ENCODE measurements around the gene GALNT2.

Gene GALNT2

DNA sequence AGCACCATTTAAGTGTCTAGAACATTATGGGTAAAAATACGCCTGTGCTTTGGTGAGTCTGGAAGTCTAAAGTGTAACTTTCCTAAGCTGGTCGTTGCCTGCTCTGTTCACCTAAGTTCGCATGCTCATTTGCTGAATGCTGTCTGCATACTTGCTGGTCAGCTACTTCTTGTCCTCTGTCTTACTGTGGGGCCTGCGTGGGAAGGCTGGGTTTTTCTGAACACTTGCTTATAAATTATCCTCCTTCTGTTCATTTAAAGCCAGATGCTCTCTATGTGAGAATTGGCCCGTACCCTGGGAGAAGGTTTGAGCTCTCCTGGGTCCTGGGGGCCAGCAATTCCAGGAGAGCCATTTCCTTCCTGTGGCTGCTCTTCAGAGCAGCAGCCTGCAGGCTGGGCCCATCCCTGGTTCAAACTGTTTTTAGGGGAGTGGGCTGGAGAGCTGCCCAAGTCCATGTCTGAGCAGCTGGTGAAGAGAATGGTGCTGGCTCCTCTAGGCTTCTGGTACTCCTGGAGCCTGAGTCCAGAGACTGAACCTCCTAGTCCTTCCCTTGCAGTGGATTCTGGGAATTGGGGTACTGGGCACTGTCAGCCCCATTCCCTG is 75.7 kb downstream of the GALNT2 start:
- no peak for DNase-seq (ENCODE audit: low read depth)
- TF ChIP-seq, protein P1, sequence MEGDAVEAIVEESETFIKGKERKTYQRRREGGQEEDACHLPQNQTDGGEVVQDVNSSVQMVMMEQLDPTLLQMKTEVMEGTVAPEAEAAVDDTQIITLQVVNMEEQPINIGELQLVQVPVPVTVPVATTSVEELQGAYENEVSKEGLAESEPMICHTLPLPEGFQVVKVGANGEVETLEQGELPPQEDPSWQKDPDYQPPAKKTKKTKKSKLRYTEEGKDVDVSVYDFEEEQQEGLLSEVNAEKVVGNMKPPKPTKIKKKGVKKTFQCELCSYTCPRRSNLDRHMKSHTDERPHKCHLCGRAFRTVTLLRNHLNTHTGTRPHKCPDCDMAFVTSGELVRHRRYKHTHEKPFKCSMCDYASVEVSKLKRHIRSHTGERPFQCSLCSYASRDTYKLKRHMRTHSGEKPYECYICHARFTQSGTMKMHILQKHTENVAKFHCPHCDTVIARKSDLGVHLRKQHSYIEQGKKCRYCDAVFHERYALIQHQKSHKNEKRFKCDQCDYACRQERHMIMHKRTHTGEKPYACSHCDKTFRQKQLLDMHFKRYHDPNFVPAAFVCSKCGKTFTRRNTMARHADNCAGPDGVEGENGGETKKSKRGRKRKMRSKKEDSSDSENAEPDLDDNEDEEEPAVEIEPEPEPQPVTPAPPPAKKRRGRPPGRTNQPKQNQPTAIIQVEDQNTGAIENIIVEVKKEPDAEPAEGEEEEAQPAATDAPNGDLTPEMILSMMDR (IDR thresholded peaks at IDR 0.05; ENCODE audit: insufficient read depth, low read depth, low read length, missing control alignments), result no peak
- H3K4me3 ChIP-seq (ENCODE audit: low read length), result no peak overlapping the region

DNA sequence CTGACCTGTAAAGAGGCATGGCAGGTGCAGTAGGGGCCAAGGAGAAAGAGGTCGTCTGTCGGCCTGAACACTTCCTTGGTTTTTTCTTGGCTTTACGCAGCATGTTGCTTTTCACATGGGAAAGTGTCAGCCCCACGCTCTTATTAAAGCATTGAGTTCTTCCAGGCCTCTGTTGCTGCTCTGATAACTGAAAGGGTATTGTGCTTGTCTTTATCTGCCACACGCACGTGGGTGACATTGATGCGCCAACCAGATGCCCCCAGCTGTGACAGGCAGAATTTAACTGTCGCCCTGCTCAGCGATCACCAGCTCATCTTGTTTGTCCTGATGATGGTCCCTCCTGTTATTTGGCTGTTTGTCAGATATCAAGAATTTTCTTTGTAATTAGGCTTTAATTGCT is 76.5 kb downstream of the GALNT2 start:
- H3K4me3 ChIP-seq (ENCODE audit: low read length), result no peak overlapping the region
- TF ChIP-seq, protein P1 (IDR thresholded peaks at IDR 0.05; ENCODE audit: insufficient read depth, low read depth, low read length, missing control alignments), result no peak
- no peak for DNase-seq (ENCODE audit: low read depth)

DNA sequence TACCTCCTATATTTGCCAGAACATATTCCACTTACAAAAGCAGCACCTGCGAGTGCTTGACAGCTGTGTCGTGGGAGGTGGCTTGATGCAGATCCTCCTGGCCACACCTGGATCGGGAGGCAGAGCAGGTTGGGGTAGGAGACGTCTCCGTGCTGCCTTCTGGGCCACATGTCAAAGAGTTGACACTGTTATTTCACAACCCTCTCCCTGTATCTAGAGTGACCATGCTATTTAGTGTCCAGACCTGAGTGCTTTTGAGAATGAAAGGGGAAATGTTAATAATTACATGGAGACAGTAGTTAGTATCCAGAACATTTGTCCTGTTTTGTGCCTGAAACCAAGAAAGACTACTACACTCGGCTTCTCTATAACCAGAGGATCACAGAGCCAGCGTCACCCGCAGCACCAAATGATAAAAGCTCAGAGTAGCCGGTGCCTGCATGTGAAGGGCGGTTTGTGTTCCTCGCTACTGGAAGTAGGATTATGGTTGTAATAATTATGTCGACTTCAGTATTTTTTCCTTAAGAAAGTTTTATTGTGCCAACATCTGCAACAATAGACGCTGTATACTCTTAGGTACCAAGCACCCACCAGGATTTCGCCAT is 77.1 kb downstream of the GALNT2 start:
- H3K4me3 ChIP-seq (ENCODE audit: low read length), result no peak overlapping the region
- TF ChIP-seq, protein P1 (IDR thresholded peaks at IDR 0.05; ENCODE audit: insufficient read depth, low read depth, low read length, missing control alignments), result no peak
- no peak for DNase-seq (ENCODE audit: low read depth)

DNA sequence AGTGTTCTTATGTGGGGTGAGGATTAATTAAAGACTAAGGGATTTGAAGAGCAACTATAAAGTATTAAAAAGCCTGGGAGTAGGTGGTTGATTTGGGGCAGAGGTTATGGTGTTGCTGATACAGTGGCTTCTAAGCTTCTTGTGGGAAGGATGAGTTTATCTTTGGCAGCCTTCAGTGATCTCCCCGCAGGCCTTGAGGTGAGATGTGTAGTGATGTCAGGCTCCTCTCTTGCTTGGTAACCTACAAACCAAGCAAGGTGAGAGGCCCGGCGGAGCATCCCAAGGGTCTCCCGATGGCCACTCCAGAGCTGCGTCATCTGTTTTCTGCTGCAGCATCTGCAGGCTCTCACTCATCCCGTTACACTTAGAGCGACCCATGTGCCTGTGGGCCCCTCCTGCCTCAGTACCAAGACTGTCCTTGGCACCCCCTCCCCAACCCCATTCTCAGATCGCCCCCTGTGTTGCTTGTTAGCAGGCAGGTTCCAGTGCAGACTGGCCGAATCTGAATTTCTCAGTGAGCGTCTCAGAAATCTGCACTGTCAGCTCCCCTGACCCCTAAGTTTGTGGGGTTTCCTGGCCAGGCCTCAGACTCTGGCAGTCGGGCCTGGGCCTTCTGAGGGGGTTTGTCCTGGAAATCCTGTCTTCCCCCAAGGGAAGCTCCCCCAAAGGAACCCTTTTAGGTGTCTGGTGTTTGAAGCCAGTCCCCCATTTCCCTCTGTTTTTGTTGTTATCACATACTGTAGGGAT is 77.9 kb downstream of the GALNT2 start:
- no peak overlapping the region for H3K4me3 ChIP-seq (ENCODE audit: low read length)
- DNase-seq (ENCODE audit: low read depth), result no peak
- TF ChIP-seq, protein P1 (IDR thresholded peaks at IDR 0.05; ENCODE audit: insufficient read depth, low read depth, low read length, missing control alignments), result no peak

DNA sequence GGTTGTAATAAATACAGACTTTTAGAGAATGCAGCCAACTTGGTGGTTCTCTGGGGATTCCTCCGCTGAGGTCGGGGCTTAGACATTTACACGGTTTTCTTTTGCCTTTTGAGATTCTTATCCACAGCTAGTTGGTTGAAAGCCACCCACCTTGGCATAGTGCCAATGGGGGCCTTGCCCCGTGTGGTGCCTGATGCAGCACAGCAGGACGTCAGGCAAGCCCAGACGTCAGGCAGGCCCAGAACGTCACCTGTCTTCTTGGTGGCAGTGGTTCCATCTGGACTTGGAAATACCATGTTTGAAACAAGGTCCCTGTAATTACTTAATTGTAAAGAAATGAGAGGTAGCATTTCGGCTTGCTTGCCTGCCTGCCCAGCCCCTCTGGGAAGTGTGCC is 78.5 kb downstream of the GALNT2 start:
- DNase-seq (ENCODE audit: low read depth), result no peak
- H3K4me3 ChIP-seq (ENCODE audit: low read length), result no peak overlapping the region
- TF ChIP-seq, protein P1 (IDR thresholded peaks at IDR 0.05; ENCODE audit: insufficient read depth, low read depth, low read length, missing control alignments), result no peak

DNA sequence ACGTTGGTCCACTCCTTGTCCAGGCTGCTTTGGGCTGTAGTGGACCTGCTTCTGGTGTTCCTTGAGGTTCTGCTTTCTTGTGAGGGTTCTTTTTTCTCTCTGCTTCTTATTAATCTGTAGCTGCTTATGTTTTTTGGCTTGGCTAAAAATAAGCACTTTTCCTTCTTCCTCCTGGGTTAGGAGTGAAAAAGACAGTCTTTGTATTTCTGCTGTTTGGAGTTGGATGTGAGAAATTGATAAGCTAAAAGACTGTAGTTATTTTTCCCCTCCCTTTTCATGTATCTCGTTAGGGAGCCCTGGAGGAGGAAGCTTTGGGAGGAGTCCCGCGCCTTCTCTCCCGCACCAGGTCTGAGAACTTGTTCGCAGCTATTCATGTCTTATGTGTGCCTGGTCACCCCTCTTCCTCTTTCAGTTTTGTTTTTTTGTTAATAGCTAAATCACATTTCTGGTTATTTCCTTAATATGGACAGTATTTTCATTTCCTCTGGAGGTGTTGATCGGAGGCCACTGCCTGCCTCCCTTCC is 79.0 kb downstream of the GALNT2 start:
- no peak overlapping the region for H3K4me3 ChIP-seq (ENCODE audit: low read length)
- no peak for DNase-seq (ENCODE audit: low read depth)
- TF ChIP-seq, protein P1 (IDR thresholded peaks at IDR 0.05; ENCODE audit: insufficient read depth, low read depth, low read length, missing control alignments), result no peak

Data from epithelial cell of esophagus (primary cell).